Tibial nerve (tissue), 4 donors: ENCODE measurements around the gene CDKN3. TPM values are rescaled to one million over a fixed set of nuclear protein-coding genes. Genes with fewer than 3 reads are reported as not detected.

Source experiments
- DNase-seq, 2 donors: peaks; one replicate each; pipeline ENCODE4 v3.0.0-alpha.2; 2019; ENCODE audit warnings: low spot score in 2 of 2
- H3K27ac ChIP-seq, 4 donors: fragments of 200-600 bp; sonication (generic) in 3 of 4; one replicate each; pipeline ENCODE4 v1.5.1; 2017 to 2019; ENCODE audit warnings: mild to moderate bottlenecking in 1 of 4
- H3K27me3 ChIP-seq, 2 donors: fragments of 200-600 bp; sonication (generic) in 1 of 2; one replicate each; pipeline versions ENCODE4 v1.5.1 to v1.6.0; 2017 to 2019
- H3K36me3 ChIP-seq, 3 donors: fragments of 200-600 bp; sonication (generic); one replicate each; pipeline ENCODE4 v1.5.1; 2018 to 2019
- H3K4me1 ChIP-seq, 4 donors: fragments of 200-600 bp; sonication (generic) in 3 of 4; one replicate each; pipeline ENCODE4 v1.5.1; 2017 to 2019
- H3K4me3 ChIP-seq, 4 donors: fragments of 200-600 bp; sonication (generic) in 3 of 4; one replicate each; pipeline ENCODE4 v1.5.1; 2017 to 2019; ENCODE audit warnings: mild to moderate bottlenecking in 1 of 4, moderate library complexity in 1 of 4
- H3K9me3 ChIP-seq, 4 donors: fragments of 200-600 bp; sonication (generic) in 3 of 4; one replicate each; pipeline ENCODE4 v1.5.1; 2017 to 2019
- EP300 ChIP-seq, 2 donors: sonication (generic); formaldehyde crosslinking; IDR thresholded peaks; one replicate each; pipeline ENCODE4 v1.6.1; 2017; ENCODE audit warnings: antibody characterized with exemption in 2 of 2, mild to moderate bottlenecking in 1 of 2
- POLR2A ChIP-seq, 2 donors: fragments of 450-650 bp; IDR thresholded peaks; one replicate each; pipeline ENCODE4 v1.6.1; 2017; ENCODE audit warnings: antibody characterized with exemption in 2 of 2, mild to moderate bottlenecking in 2 of 2, moderate library complexity in 2 of 2
- WGBS, 2 donors: methylation state at CpG; one replicate each; pipeline ENCODE4 v1.1.5; 2018; 5-methylcytosine and 5-hydroxymethylcytosine counted together
- total RNA-seq, 4 donors: library from RNA; depleted of rRNA; stranded (reverse); fragments of >200 nt; gene quantifications; one replicate each; pipeline ENCODE4 v1.1.0, GENCODE V29; 2016
- TF ChIP-seq, protein P1 (sequence below), 5 experiments: fragments of 200-600 bp in 3 of 5; fragments of 450-650 bp in 2 of 5; sonication (generic) in 3 of 5; IDR thresholded peaks; one replicate each; pipeline ENCODE4 v1.5.1; 2016 to 2019; ENCODE audit warnings: antibody characterized with exemption in 5 of 5, mild to moderate bottlenecking in 3 of 5, moderate library complexity in 2 of 5

CDKN3 gene, protein sequence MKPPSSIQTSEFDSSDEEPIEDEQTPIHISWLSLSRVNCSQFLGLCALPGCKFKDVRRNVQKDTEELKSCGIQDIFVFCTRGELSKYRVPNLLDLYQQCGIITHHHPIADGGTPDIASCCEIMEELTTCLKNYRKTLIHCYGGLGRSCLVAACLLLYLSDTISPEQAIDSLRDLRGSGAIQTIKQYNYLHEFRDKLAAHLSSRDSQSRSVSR
- total RNA-seq = 1 to 10 TPM in 2 of 4 donors, not detected in 2; 3.6 to 4.6 TPM

DNA sequence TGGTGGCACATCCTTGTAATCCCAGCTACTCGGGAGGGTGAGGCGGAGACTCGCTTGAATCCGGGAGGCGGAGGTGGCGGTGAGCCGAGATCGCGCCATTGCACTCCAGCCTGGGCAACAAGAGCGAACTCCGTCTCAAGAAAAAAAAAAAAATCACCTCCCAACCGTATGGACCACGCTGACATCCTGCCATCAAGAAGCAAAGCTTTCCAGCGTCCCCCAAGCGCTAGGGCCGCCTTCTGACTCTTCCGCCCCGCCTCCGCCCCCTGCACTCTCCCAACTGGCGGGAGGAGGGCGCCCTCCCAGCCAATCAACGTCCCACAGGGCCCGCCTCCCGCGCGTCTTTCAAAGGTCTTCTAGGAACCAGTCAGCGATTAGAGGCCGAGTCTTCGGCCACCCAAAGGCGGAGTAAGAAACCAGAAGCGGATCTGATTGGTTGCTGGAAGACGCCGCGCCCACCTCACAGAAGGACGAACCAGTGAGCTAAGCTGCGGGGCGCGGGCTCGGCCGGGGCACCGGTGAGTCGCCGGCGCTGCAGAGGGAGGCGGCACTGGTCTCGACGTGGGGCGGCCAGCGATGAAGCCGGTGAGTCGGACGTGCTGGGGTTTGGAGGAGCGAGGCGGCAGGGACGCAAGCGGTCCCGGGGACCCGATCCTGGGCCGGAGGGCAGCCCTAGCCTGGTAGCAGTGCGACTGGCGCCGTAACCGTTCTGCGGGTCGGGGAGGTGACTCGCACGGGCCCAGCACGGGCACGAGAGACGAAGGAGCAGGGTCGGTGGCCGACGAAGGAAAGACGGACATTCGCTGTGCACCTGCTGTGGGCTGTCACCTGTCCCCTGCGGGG, at the start of gene CDKN3:
Gene CDKN3 (plus strand): TSS at position 515 of the 843 bp plus-strand sequence. CDS start 62 bp downstream, at position 577.
- peaks cover 0 to 14% (median 0%) of the 10 kb centered on the region in 4 donors for H3K4me1 ChIP-seq
- WGBS, 2 donors = 1% methylated on average over 57 to 69 of the region's 76 CpGs
- no peaks in the 10 kb centered on the region for H3K27me3 ChIP-seq
- DNase-seq = peak; percentile 97 to 98
- H3K9me3 ChIP-seq = no peaks in the 10 kb centered on the region
- TF ChIP-seq, protein P1, sequence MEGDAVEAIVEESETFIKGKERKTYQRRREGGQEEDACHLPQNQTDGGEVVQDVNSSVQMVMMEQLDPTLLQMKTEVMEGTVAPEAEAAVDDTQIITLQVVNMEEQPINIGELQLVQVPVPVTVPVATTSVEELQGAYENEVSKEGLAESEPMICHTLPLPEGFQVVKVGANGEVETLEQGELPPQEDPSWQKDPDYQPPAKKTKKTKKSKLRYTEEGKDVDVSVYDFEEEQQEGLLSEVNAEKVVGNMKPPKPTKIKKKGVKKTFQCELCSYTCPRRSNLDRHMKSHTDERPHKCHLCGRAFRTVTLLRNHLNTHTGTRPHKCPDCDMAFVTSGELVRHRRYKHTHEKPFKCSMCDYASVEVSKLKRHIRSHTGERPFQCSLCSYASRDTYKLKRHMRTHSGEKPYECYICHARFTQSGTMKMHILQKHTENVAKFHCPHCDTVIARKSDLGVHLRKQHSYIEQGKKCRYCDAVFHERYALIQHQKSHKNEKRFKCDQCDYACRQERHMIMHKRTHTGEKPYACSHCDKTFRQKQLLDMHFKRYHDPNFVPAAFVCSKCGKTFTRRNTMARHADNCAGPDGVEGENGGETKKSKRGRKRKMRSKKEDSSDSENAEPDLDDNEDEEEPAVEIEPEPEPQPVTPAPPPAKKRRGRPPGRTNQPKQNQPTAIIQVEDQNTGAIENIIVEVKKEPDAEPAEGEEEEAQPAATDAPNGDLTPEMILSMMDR (IDR thresholded peaks at IDR 0.05) = peak; percentile 58 to 84 (median 63)
- TF ChIP-seq POLR2A (IDR thresholded peaks at IDR 0.05) (peak in 1 of 2 donors; percentile 80), EP300 (IDR thresholded peaks at IDR 0.05) (peak; percentile 60 to 84)
- no peaks in the 10 kb centered on the region for H3K36me3 ChIP-seq
- H3K4me3 ChIP-seq = peak within 1 kb of the TSS; percentile 42 to 85 (median 62)
- H3K27ac ChIP-seq = peak within 1 kb of the TSS in 2 of 4 donors; percentile 30 to 68

DNA sequence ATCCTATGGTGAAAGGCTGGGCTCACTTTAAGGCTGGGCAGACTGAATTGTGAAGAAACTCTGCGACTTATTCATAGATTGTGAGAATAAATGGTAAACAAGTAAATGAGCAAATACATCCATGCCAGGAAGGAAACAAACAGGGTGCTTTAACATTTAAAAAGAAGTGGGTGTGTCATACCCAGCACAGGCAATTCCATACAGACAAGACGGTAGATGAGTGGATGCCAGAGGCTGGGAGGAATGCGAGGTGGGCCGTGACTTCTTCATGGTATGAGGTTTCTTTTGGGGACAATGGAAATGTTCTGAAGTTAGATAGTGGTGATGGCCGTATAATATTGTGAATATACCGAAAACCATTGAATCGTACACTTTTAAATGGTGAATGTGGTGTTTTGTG, 49.8 kb upstream of the CDKN3 start:
- H3K9me3 ChIP-seq = no peaks in the 10 kb centered on the region
- no peak for TF ChIP-seq EP300 (IDR thresholded peaks at IDR 0.05)
- TF ChIP-seq, protein P1 (IDR thresholded peaks at IDR 0.05) = no peak
- TF ChIP-seq POLR2A (IDR thresholded peaks at IDR 0.05) = no peak
- 81 to 82% methylated on average over 7 of the region's 7 CpGs for WGBS, 2 donors

DNA sequence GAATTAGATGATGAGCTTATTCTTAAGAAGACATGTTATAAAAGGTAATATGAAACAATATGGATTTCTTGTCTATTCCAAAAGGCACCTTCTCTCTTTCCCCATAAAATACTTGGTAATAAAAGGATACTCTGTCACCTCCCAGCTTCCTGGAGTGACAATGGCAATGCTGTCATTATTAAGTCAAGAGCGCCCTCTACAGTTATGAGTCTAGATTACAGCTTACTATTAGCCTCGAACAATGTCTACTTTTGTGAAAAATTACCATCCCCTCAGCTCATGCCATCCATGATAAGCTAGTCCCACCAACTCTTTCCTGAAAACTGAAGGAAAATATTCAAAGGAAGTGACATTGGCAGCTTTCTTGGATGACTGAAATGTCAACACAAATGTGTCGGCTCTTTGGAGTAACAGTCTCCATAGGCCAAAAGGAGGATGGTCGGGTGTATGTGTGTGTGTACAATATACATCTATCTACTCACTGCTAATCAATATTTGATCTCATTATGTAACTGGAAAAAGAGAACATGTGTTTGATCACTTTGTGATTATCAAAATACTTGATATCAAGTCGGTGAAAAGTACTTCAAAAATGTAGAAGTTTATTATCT, 48.7 kb upstream of the CDKN3 start:
- H3K9me3 ChIP-seq = no peaks in the 10 kb centered on the region
- H3K36me3 ChIP-seq = no peaks in the 10 kb centered on the region
- H3K27ac ChIP-seq = no peak overlapping the region
- 33 to 36% methylated on average over 5 of the region's 5 CpGs for WGBS, 2 donors
- TF ChIP-seq, protein P1 (IDR thresholded peaks at IDR 0.05) = peak; percentile 42 to 71 (median 51)
- no peak for TF ChIP-seq POLR2A (IDR thresholded peaks at IDR 0.05)
- H3K4me3 ChIP-seq = no peak overlapping the region
- H3K4me1 ChIP-seq = peaks cover 0 to 25% (median under 1%) of the 10 kb centered on the region in 4 donors
- DNase-seq = peak in 1 of 2 donors; percentile 52
- H3K27me3 ChIP-seq = no peaks in the 10 kb centered on the region

More for the DNA sequence above, 49.8 kb upstream of the CDKN3 start:
- peaks cover 0 to 29% (median 2%) of the 10 kb centered on the region in 4 donors for H3K4me1 ChIP-seq
- H3K27me3 ChIP-seq = no peaks in the 10 kb centered on the region
- H3K36me3 ChIP-seq = no peaks in the 10 kb centered on the region
- no peak for DNase-seq
- H3K4me3 ChIP-seq = no peak overlapping the region
- H3K27ac ChIP-seq = no peak overlapping the region

DNA sequence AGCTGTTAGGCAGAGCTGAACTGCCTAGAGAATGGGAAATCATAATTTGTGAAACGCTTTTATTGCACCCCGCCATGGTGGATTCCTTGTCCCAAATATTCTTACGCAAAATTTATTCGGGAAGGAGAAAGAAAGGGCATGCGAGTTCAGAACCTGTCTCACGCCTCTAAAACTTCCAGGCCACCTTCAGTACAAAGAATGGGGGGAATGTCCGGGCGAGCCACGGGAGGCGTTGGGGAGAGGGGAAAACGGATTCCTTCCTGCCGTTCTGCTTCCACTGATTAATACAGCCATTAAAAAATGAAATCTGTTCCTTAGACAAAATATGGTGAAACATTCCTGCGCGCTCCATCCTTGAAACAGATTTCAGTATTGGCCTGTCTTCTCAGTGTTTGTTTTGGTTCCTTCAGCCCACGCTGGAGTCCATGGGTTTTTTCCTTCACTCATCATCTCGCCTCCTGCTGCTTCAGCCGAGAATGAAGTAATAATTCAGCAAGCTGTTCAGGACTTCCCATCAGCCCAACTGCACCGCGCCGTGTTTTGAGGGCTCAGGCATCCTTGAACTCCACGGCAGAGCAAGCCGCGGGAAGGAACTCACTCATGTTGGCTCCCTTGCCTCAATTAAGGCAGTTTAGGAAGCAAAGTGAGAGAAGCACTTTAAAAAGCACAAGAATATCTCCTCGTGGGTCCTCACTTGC, 47.7 kb upstream of the CDKN3 start:
- H3K36me3 ChIP-seq = no peaks in the 10 kb centered on the region
- H3K27me3 ChIP-seq = no peaks in the 10 kb centered on the region
- no peaks in the 10 kb centered on the region for H3K9me3 ChIP-seq
- DNase-seq = no peak
- peak overlapping the region in 2 of 4 donors; percentile 8 to 60 for H3K27ac ChIP-seq
- H3K4me1 ChIP-seq = peaks cover 0 to 15% (median 0%) of the 10 kb centered on the region in 4 donors
- H3K4me3 ChIP-seq = no peak overlapping the region
- 45 to 62% methylated on average over 24 of the region's 24 CpGs for WGBS, 2 donors
- TF ChIP-seq POLR2A (IDR thresholded peaks at IDR 0.05) (no peak), EP300 (IDR thresholded peaks at IDR 0.05) (no peak)
- TF ChIP-seq, protein P1 (IDR thresholded peaks at IDR 0.05) = no peak
